SHP77 (cell line): ENCODE measurements around the gene ALDH8A1.
A peak's percentile ranks its signal among the peaks of the same experiment; 100 is the strongest.

Experiments
- DNase-seq, 2 experiments: peaks; one replicate each; lab custom pipeline; 2025; lab: John Stamatoyannopoulos, UW

ALDH8A1 gene

DNA sequence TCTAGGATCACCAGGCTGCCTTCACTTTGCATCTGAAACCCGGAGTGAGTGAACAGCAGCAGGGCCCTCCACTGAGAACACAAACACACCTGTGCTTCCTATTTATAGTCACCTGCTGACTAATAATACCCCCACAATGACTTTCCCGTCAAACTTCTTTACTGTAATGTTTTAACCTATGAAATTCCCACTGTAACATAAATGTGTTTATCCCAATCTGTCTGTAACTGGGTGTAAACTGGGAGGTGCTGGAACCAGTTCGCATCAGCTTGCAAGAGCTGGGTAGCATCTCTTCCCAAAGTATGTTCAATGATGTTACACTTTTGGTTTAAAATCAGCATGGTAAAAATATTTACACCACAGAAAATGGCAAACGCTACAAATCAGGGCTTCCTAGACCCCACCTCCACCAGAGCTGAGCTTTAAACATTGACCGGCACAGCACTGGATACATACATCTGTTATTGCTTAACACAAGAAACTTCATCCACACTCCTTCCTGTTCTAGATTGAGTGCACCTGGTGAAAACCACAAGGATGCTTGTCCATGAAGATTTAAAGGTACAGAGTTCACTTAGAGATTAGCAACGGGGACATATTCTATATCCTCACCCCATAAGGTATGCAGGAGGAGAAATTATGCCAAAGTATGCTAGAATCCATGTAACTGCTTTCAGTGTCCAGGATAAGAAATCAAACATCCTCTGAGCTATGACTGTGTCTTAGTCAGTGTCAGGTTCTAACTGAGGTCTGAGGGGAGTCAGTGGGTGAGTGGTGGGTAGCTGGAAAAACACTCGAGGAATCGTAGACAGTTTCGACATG, 79.0 kb downstream of the ALDH8A1 start:
- peak in 1 of 2 experiments; percentile 40 for DNase-seq

DNA sequence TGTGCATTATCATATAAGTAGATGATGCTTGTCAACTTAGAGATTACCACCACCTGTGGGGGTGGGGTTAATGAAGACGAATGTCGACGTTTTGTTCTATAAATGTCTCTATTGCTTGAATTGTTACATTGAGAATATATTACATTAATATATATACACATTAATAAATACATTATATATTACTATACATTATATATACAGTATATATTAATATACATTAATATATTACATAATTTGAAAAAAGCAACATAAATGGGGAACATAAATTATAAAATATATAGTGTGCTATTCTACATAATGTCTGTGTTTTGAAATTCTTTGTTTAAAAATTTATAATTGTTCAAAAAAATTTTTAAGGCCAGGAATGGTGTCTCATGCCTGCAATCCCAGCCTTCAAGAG, 81.1 kb downstream of the ALDH8A1 start:
- DNase-seq: no peak
